Endothelial cell (in vitro differentiated cells): ENCODE data around the gene MYZAP. TPM values are rescaled to one million over a fixed set of nuclear protein-coding genes. Genes with fewer than 3 reads are reported as not detected.

Experiments used
- DNase-seq: peaks from one replicate; pipeline ENCODE4 v3.0.0; 2021; ENCODE audit warnings: low spot score
- H3K27ac Mint-ChIP-seq: one replicate; pipeline ENCODE4 v1.8.0; 2021; ENCODE audit warnings: mixed read lengths, inconsistent platforms; ENCODE audit not compliant: unreplicated experiment
- H3K27me3 Mint-ChIP-seq: one replicate; pipeline ENCODE4 v1.8.0; 2021; ENCODE audit warnings: mild to moderate bottlenecking, moderate library complexity, mixed read lengths, inconsistent platforms; ENCODE audit not compliant: unreplicated experiment
- H3K36me3 Mint-ChIP-seq: one replicate; pipeline ENCODE4 v1.8.0; 2021; ENCODE audit warnings: mild to moderate bottlenecking, low read depth, mixed read lengths, inconsistent platforms; ENCODE audit not compliant: unreplicated experiment
- H3K4me1 Mint-ChIP-seq: one replicate; pipeline ENCODE4 v1.8.0; 2021; ENCODE audit warnings: mild to moderate bottlenecking, mixed read lengths, inconsistent platforms; ENCODE audit not compliant: unreplicated experiment
- H3K4me3 Mint-ChIP-seq: one replicate; pipeline ENCODE4 v1.8.0; 2021; ENCODE audit warnings: mild to moderate bottlenecking, mixed read lengths, inconsistent platforms; ENCODE audit not compliant: unreplicated experiment
- H3K9me3 Mint-ChIP-seq: one replicate; pipeline ENCODE4 v1.8.0; 2021; ENCODE audit warnings: mixed read lengths, inconsistent platforms; ENCODE audit not compliant: unreplicated experiment
- total RNA-seq: library from RNA; stranded (reverse); fragmentation: NEBNext Ultra II Directional; extraction: Animal tissue kit (Norgen Biotek cat#: 25700); gene quantifications from one replicate; pipeline ENCODE4 v1.2.1, GENCODE V29; 2021; ENCODE audit not compliant: unreplicated experiment
- TF ChIP-seq, protein P1 (sequence below): fragments of 200-600 bp; sonication (generic); IDR thresholded peaks from one replicate; pipeline ENCODE4 v1.5.0; 2021; ENCODE audit warnings: antibody characterized with exemption; ENCODE audit not compliant: unreplicated experiment

Gene MYZAP
- total RNA-seq, 1 donor from 2014 or later = 55.3 TPM

DNA sequence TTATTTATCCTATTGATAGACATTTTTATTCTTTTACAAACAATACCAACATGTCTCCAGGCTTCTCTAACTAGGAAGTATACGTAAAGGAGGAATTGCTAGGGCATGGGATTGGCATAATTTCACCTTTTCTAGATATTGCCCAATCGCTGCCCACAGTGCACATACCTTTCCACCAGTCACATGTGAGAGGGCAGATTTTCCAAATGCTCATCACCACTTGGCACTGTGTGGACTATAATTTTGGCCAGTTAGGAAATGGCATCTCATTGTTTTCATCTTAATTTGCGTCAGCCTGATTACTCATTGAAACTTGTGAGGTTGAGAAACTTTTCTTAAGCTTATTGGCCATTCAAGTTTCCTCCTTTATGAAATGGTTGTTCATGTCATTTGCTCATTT is 57.4 kb downstream of the MYZAP start:
- H3K4me3 Mint-ChIP-seq = no peak overlapping the region
- no peak overlapping the region for H3K27ac Mint-ChIP-seq
- no peaks in the 10 kb centered on the region for H3K9me3 Mint-ChIP-seq
- peaks cover 35% of the 10 kb centered on the region for H3K36me3 Mint-ChIP-seq
- peaks cover 5% of the 10 kb centered on the region for H3K27me3 Mint-ChIP-seq
- H3K4me1 Mint-ChIP-seq = peaks cover 18% of the 10 kb centered on the region
- DNase-seq = no peak
- TF ChIP-seq, protein P1, sequence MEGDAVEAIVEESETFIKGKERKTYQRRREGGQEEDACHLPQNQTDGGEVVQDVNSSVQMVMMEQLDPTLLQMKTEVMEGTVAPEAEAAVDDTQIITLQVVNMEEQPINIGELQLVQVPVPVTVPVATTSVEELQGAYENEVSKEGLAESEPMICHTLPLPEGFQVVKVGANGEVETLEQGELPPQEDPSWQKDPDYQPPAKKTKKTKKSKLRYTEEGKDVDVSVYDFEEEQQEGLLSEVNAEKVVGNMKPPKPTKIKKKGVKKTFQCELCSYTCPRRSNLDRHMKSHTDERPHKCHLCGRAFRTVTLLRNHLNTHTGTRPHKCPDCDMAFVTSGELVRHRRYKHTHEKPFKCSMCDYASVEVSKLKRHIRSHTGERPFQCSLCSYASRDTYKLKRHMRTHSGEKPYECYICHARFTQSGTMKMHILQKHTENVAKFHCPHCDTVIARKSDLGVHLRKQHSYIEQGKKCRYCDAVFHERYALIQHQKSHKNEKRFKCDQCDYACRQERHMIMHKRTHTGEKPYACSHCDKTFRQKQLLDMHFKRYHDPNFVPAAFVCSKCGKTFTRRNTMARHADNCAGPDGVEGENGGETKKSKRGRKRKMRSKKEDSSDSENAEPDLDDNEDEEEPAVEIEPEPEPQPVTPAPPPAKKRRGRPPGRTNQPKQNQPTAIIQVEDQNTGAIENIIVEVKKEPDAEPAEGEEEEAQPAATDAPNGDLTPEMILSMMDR = no peak

GRCh38 chr15:57651445-57651844 is 59.7 kb downstream of the MYZAP start:
- Mint-ChIP-seq H3K4me3 (no peak overlapping the region), H3K36me3 (peaks cover 34% of the 10 kb centered on the region), H3K4me1 (peaks cover 26% of the 10 kb centered on the region), H3K27ac (no peak overlapping the region), H3K27me3 (peaks cover 5% of the 10 kb centered on the region), H3K9me3 (no peaks in the 10 kb centered on the region)
- DNase-seq = no peak
- TF ChIP-seq, protein P1 = no peak

GRCh38 chr15:57652481-57652880 is 60.8 kb downstream of the MYZAP start:
- Mint-ChIP-seq H3K36me3 (peaks cover 23% of the 10 kb centered on the region), H3K4me3 (no peak overlapping the region), H3K27me3 (peaks cover 5% of the 10 kb centered on the region), H3K9me3 (no peaks in the 10 kb centered on the region), H3K4me1 (peaks cover 26% of the 10 kb centered on the region), H3K27ac (no peak overlapping the region)
- no peak for DNase-seq
- TF ChIP-seq, protein P1 = no peak

DNA sequence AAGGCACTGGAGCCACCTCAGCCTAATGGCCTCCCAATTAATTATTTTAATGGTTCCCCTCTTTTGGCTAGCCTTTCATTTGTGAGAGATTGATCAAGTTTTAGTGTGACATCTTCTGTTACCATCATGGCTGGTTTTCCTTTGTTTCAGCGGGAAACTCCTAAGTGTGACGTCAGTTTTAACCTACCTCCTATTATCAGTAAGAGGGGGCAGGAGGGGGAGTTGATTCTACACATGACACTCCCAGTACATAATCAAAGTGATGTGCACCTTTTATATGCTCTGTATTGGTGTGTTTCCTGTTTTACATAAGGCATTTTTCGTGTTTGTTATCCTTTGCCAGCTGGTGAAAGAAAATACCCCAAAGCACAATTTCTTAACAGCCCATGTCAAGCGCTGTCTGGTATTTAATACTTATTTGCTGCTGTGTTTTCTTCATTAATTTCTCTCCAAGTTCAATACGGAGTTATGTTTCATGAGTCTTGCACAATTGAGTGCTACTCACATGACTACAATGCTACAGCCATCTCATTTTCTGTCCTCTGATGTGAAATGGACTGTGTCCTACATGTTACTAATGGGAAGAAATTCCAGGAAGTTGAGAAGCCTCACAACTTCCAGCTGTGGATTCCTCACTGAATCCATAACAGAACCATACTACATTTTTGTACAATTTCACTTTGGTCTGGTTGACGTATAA is 62.6 kb downstream of the MYZAP start:
- no peak for DNase-seq
- Mint-ChIP-seq H3K27ac (no peak overlapping the region), H3K27me3 (peaks cover 3% of the 10 kb centered on the region), H3K9me3 (no peaks in the 10 kb centered on the region), H3K4me1 (peaks cover 26% of the 10 kb centered on the region), H3K36me3 (peaks cover 19% of the 10 kb centered on the region), H3K4me3 (no peak overlapping the region)
- TF ChIP-seq, protein P1 = no peak

- Mint-ChIP-seq H3K4me3 (no peak overlapping the region), H3K9me3 (no peaks in the 10 kb centered on the region), H3K36me3 (peaks cover 14% of the 10 kb centered on the region), H3K4me1 (peaks cover 22% of the 10 kb centered on the region), H3K27me3 (peaks cover 3% of the 10 kb centered on the region), H3K27ac (no peak overlapping the region)
- TF ChIP-seq, protein P1 = no peak
- DNase-seq = no peak
Observed at GRCh38 chr15:57655053-57655452, 63.3 kb downstream of the MYZAP start.
